HUES64 (cell line): ENCODE measurements around the gene HPN.

ENCODE experiments used
- H3K27ac ChIP-seq: 2 replicates; pipeline ENCODE4 v1.7.0; 2013; ENCODE audit warnings: low read depth, low read length, inconsistent platforms
- H3K27me3 ChIP-seq: 2 replicates; pipeline ENCODE4 v1.6.1; 2013; ENCODE audit warnings: mild to moderate bottlenecking, low read length; ENCODE audit not compliant: insufficient read depth
- H3K36me3 ChIP-seq: 2 replicates; pipeline ENCODE4 v1.6.1; 2013; ENCODE audit warnings: mild to moderate bottlenecking, low read length; ENCODE audit not compliant: insufficient read depth
- H3K4me1 ChIP-seq: 2 replicates; pipeline ENCODE4 v1.6.1; 2013; ENCODE audit warnings: mild to moderate bottlenecking, low read length, moderate library complexity; ENCODE audit not compliant: insufficient read depth
- H3K4me3 ChIP-seq: 2 replicates; pipeline ENCODE4 v1.5.1; 2013; ENCODE audit warnings: mild to moderate bottlenecking, low read length, moderate library complexity
- H3K9ac ChIP-seq: 2 replicates; pipeline ENCODE4 v1.6.1; 2013; ENCODE audit warnings: mild to moderate bottlenecking, low read depth, low read length
- H3K9me3 ChIP-seq: 2 replicates; pipeline ENCODE4 v1.6.1; 2013; ENCODE audit warnings: low read depth, low read length; ENCODE audit not compliant: insufficient read depth
- WGBS: fragments of 150-250, 120-280 bp; methylation state at CpG from one replicate; pipeline ENCODE4 v1.1.7; 2013; ENCODE audit warnings: missing lambda C conversion rate; 5-methylcytosine and 5-hydroxymethylcytosine counted together

The HPN gene

GRCh38 chr19:35068941-35069634 is 27.6 kb downstream of the HPN start:
- no peaks in the 10 kb centered on the region for H3K27me3 ChIP-seq
- peak overlapping the region; percentile 93 for H3K27ac ChIP-seq
- H3K36me3 ChIP-seq: no peaks in the 10 kb centered on the region
- H3K4me1 ChIP-seq: peaks cover 14% of the 10 kb centered on the region
- no peak overlapping the region for H3K4me3 ChIP-seq
- H3K9ac ChIP-seq: peak overlapping the region; percentile 48; the same call in 1 of the 2 replicates
- H3K9me3 ChIP-seq: no peaks in the 10 kb centered on the region
- WGBS: 52% methylated on average over 9 of the region's 10 CpGs

- Histone ChIP-seq H3K4me1 (peaks cover 14% of the 10 kb centered on the region), H3K4me3 (no peak overlapping the region), H3K9ac (no peak overlapping the region), H3K27me3 (no peaks in the 10 kb centered on the region), H3K36me3 (no peaks in the 10 kb centered on the region), H3K9me3 (no peaks in the 10 kb centered on the region), H3K27ac (peak overlapping the region; percentile 93; the same call in 1 of the 2 replicates)
- 93% methylated on average over 1 of the region's 1 CpG for WGBS
Observed at GRCh38 chr19:35069696-35070095, 28.2 kb downstream of the HPN start.

DNA sequence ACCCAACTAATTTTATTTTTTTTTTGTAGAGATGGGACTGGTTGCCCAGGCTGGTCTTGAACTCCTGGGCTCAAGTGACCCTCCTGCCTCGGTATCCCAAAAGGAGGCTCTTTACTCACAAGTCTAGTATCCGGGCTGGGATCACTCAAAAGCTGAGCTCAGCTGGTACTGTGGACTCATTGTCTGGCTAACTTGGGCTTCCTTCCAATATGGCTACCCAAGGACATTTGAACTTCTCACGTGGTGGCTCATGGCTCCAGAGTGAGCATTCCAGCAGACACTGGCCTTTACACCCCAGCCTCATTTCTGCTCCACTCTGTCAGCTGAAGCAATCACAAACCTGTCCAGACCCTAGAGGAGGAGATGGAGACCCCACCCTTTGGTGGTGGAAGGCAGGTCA is 28.9 kb downstream of the HPN start:
- Histone ChIP-seq H3K9ac (no peak overlapping the region), H3K36me3 (no peaks in the 10 kb centered on the region), H3K27me3 (no peaks in the 10 kb centered on the region), H3K4me3 (no peak overlapping the region), H3K9me3 (no peaks in the 10 kb centered on the region), H3K27ac (no peak overlapping the region), H3K4me1 (peaks cover 14% of the 10 kb centered on the region)
- WGBS: 93% methylated on average over 3 of the region's 3 CpGs

DNA sequence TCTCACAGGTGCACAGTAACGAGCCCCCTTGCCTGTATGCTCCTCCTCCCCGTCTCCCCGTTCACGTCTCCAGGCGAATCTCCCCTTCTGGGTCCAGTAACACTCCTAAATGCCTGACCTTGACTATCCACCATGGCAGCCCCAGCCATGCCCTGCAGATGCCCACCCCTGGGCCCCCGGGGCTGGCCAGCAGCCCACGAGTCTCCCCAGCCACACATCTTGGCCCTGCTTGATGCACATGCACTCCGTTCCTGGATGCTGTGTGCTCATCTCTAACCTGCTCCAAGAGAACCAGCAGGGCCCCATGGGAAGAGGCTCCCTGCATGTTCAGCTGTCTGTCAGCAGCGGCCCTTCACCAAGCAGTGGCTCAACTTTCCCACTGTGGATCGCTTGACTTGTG is 32.0 kb downstream of the HPN start:
- WGBS: 91% methylated on average over 10 of the region's 10 CpGs

GRCh38 chr19:35073941-35074340 is 32.4 kb downstream of the HPN start:
- Histone ChIP-seq H3K36me3 (no peaks in the 10 kb centered on the region), H3K27ac (no peak overlapping the region), H3K4me1 (0 out of 2 replicates have a peak, but pooled peaks cover 4% of the 10 kb centered on the region), H3K27me3 (no peaks in the 10 kb centered on the region), H3K9ac (no peak overlapping the region), H3K4me3 (no peak overlapping the region), H3K9me3 (no peaks in the 10 kb centered on the region)
- WGBS: 76% methylated on average over 8 of the region's 8 CpGs

More for the DNA sequence above, 32.0 kb downstream of the HPN start:
- no peaks in the 10 kb centered on the region for H3K9me3 ChIP-seq
- H3K27ac ChIP-seq: no peak overlapping the region
- H3K4me1 ChIP-seq: peaks cover 8% of the 10 kb centered on the region
- no peaks in the 10 kb centered on the region for H3K27me3 ChIP-seq
- no peaks in the 10 kb centered on the region for H3K36me3 ChIP-seq
- H3K9ac ChIP-seq: no peak overlapping the region
- no peak overlapping the region for H3K4me3 ChIP-seq

- WGBS: 91% methylated on average over 21 of the region's 21 CpGs
- no peaks in the 10 kb centered on the region for H3K4me1 ChIP-seq
- no peak overlapping the region for H3K27ac ChIP-seq
- no peaks in the 10 kb centered on the region for H3K27me3 ChIP-seq
- H3K36me3 ChIP-seq: no peaks in the 10 kb centered on the region
- no peak overlapping the region for H3K4me3 ChIP-seq
- no peaks in the 10 kb centered on the region for H3K9me3 ChIP-seq
- no peak overlapping the region for H3K9ac ChIP-seq
Observed at GRCh38 chr19:35074426-35075201, 33.1 kb downstream of the HPN start.

DNA sequence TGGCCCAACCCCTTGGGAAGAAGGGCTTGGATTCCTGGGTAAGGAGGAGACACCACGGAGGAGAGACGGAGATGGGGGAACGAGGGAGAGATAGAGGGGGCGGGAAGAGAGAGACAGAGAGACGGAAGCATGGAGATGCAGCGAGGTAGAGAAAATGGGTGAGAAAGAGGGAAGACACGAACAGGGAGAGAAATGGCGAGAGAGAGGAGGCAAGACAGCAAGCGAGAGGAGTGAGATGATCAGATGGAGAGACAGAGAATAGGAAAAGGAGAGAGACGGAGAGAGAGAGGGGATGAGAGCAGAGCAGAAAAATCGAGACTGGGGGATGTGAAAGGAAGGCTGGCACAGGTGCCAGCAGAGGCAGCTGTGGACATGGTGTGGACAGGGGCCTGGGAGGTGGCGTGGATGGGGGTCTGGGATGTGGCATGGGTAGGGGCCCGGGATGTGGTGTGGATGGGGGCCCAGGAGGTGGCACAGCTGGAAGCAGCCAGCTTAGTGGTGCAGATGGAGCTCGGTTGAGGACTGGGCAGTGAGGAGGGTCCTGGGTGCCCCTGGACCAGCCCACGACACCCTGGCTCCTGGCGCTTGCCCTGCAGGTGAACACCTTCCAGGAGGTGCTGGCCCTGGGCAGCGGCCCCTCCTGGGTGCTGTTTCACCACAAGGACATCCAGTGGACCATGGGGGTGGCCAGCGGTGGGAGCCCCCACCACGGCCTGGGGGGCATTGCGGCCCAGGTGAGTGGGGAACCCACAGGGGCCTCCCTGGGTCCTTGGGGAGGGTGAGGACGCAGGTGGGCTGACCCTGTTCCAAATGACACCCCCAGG is 33.9 kb downstream of the HPN start:
- Histone ChIP-seq H3K9me3 (no peaks in the 10 kb centered on the region), H3K9ac (no peak overlapping the region), H3K27ac (no peak overlapping the region), H3K4me3 (no peak overlapping the region), H3K4me1 (no peaks in the 10 kb centered on the region), H3K36me3 (no peaks in the 10 kb centered on the region), H3K27me3 (no peaks in the 10 kb centered on the region)
- 93% methylated on average over 21 of the region's 21 CpGs for WGBS

- no peaks in the 10 kb centered on the region for H3K27me3 ChIP-seq
- H3K36me3 ChIP-seq: no peaks in the 10 kb centered on the region
- no peak overlapping the region for H3K4me3 ChIP-seq
- no peaks in the 10 kb centered on the region for H3K4me1 ChIP-seq
- H3K27ac ChIP-seq: no peak overlapping the region
- H3K9me3 ChIP-seq: no peaks in the 10 kb centered on the region
- H3K9ac ChIP-seq: no peak overlapping the region
- 91% methylated on average over 6 of the region's 6 CpGs for WGBS
Observed at GRCh38 chr19:35076026-35076370, 34.5 kb downstream of the HPN start.

GRCh38 chr19:35076657-35077056 is 35.1 kb downstream of the HPN start:
- Histone ChIP-seq H3K9me3 (no peaks in the 10 kb centered on the region), H3K36me3 (no peaks in the 10 kb centered on the region), H3K27me3 (no peaks in the 10 kb centered on the region), H3K27ac (no peak overlapping the region), H3K4me3 (no peak overlapping the region), H3K4me1 (no peaks in the 10 kb centered on the region), H3K9ac (no peak overlapping the region)
- WGBS: 93% methylated on average over 8 of the region's 8 CpGs

GRCh38 chr19:35077411-35078223 is 36.1 kb downstream of the HPN start:
- Histone ChIP-seq H3K36me3 (no peaks in the 10 kb centered on the region), H3K27ac (no peak overlapping the region), H3K27me3 (no peaks in the 10 kb centered on the region), H3K4me3 (no peak overlapping the region), H3K9me3 (no peaks in the 10 kb centered on the region), H3K4me1 (no peaks in the 10 kb centered on the region), H3K9ac (no peak overlapping the region)
- 93% methylated on average over 17 of the region's 17 CpGs for WGBS
